Endothelial cell of umbilical vein (primary cell): ENCODE results near the gene TRERF1. TPM values are rescaled to one million over a fixed set of nuclear protein-coding genes. Genes with fewer than 3 reads are reported as not detected.

ENCODE experiments used
- BruUV-seq: library from RNA; stranded (reverse); fragments of 400-500 nt; replicated peaks from 2 replicates; lab custom pipeline; 2021; lab: Mats Ljungman, UMichigan
- CTCF ChIA-PET: fragments of 300-600, 350-600 bp; sonication (Branson Sonifier 250); formaldehyde crosslinking; loops from one replicate; lab custom pipeline; 2021; ENCODE audit warnings: antibody characterized with exemption, inconsistent platforms; lab: Charles Lee
- POLR2A ChIA-PET: fragments of 300-600, 350-600 bp; sonication (Branson Sonifier 250); formaldehyde crosslinking; loops from one replicate; lab custom pipeline; 2021; ENCODE audit warnings: antibody characterized with exemption, inconsistent platforms; lab: Charles Lee
- DNase-seq: peaks from one replicate; pipeline ENCODE4 v3.0.0-alpha.2; 2011; ENCODE audit warnings: low read depth, low spot score
- FAIRE-seq: peaks from 2 replicates; lab custom pipeline; 2011; peaks lifted over from hg19 to GRCh38; lab: Jason Lieb, UNC
- H2AFZ ChIP-seq: 2 replicates; pipeline ENCODE4 v1.6.0; 2012; ENCODE audit warnings: low read depth, low read length, control low read depth, inconsistent platforms
- H3K27ac ChIP-seq: 2 replicates; pipeline ENCODE4 v1.5.1; 2011; ENCODE audit warnings: low read depth, mild to moderate bottlenecking, control low read depth, low read length, moderate library complexity; ENCODE audit not compliant: insufficient read depth
- H3K27me3 ChIP-seq, 2 experiments: 2 replicates each; pipeline versions ENCODE4 v1.6.0 to v1.6.1; 2011; ENCODE audit warnings: low read length in 2 of 2, mixed read lengths in 1 of 2; ENCODE audit not compliant: control insufficient read depth in 2 of 2, insufficient read depth in 2 of 2
- H3K36me3 ChIP-seq, 2 experiments: 2 replicates in 1 of 2; 3 replicates in 1 of 2; pipeline ENCODE4 v1.5.1; 2011; ENCODE audit warnings: low read length in 2 of 2, mild to moderate bottlenecking in 1 of 2, moderate library complexity in 1 of 2; ENCODE audit not compliant: control insufficient read depth in 2 of 2, insufficient read depth in 2 of 2; ENCODE audit errors: extremely low read depth in 1 of 2
- H3K4me1 ChIP-seq: 3 replicates; pipeline ENCODE4 v1.5.1; 2011; ENCODE audit warnings: mild to moderate bottlenecking, low read length; ENCODE audit not compliant: control insufficient read depth, insufficient read depth; ENCODE audit errors: extremely low read depth
- H3K4me2 ChIP-seq: 2 replicates; pipeline ENCODE4 v1.6.1; 2011; ENCODE audit warnings: low read length, control low read depth, mixed read lengths; ENCODE audit not compliant: insufficient read depth
- H3K4me3 ChIP-seq, 3 experiments: fragments of 200-600 bp in 1 of 3; sonication (generic), shearing (Covaris generic) in 1 of 3; replicated peaks in 1 of 3; 2 replicates each; pipeline ENCODE4 v1.5.1; 2011 to 2016; ENCODE audit warnings: control low read depth in 3 of 3, low read length in 3 of 3, mild to moderate bottlenecking in 2 of 3, inconsistent platforms in 1 of 3, low read depth in 1 of 3, moderate library complexity in 1 of 3; ENCODE audit not compliant: insufficient read depth in 1 of 3
- H3K79me2 ChIP-seq: 2 replicates; pipeline ENCODE4 v1.6.0; 2012; ENCODE audit warnings: low read length, inconsistent platforms; ENCODE audit not compliant: control insufficient read depth, insufficient read depth
- H3K9ac ChIP-seq: replicated peaks from 2 replicates; pipeline ENCODE3; 2011; ENCODE audit warnings: low read length, control low read depth; ENCODE audit not compliant: insufficient read depth; ENCODE audit errors: extremely low read depth
- H3K9me1 ChIP-seq: replicated peaks from 3 replicates; pipeline ENCODE4 v1.6.0; 2011; ENCODE audit warnings: mild to moderate bottlenecking, low read length; ENCODE audit not compliant: control insufficient read depth, insufficient read depth; ENCODE audit errors: extremely low read depth
- H3K9me3 ChIP-seq: replicated peaks from 2 replicates; pipeline ENCODE4 v1.5.1; 2012; ENCODE audit warnings: low read length, inconsistent platforms; ENCODE audit not compliant: control insufficient read depth, insufficient read depth
- H4K20me1 ChIP-seq: replicated peaks from 2 replicates; pipeline ENCODE3; 2011; ENCODE audit warnings: mild to moderate bottlenecking, low read length; ENCODE audit not compliant: control insufficient read depth, insufficient read depth; ENCODE audit errors: extremely low read depth
- CTCF ChIP-seq, 2 donors: IDR thresholded peaks; 1 replicate in 1 of 2; 2 replicates in 1 of 2; pipeline ENCODE4 v1.5.1; 2011; ENCODE audit warnings: low read length in 2 of 2, mild to moderate bottlenecking in 2 of 2, moderate library complexity in 2 of 2, control low read depth in 1 of 2, inconsistent platforms in 1 of 2, low read depth in 1 of 2; ENCODE audit not compliant: insufficient read depth in 1 of 2; ENCODE audit errors: extremely low read depth in 1 of 2
- EZH2 ChIP-seq: IDR thresholded peaks from 2 replicates; pipeline ENCODE4 v1.6.1; 2012; ENCODE audit warnings: borderline replicate concordance, low read depth, mild to moderate bottlenecking, moderate library complexity, low read length, inconsistent platforms; ENCODE audit not compliant: severe bottlenecking
- FOS ChIP-seq: IDR thresholded peaks from 2 replicates; pipeline ENCODE4 v1.6.1; 2011; ENCODE audit warnings: mild to moderate bottlenecking, low read length, moderate library complexity, borderline replicate concordance; ENCODE audit not compliant: insufficient read depth
- GATA2 ChIP-seq: IDR thresholded peaks from 2 replicates; pipeline ENCODE4 v1.7.0; 2011; ENCODE audit warnings: low read depth, mild to moderate bottlenecking, moderate library complexity, mixed read lengths, low read length; ENCODE audit not compliant: insufficient read length, insufficient read depth
- JUN ChIP-seq: IDR thresholded peaks from 2 replicates; pipeline ENCODE4 v1.6.1; 2011; ENCODE audit warnings: borderline replicate concordance, low read depth; ENCODE audit not compliant: insufficient read length, insufficient read depth
- MAX ChIP-seq: IDR thresholded peaks from 2 replicates; pipeline ENCODE4 v1.6.1; 2011; ENCODE audit not compliant: insufficient read depth, insufficient read length
- MYC ChIP-seq: IDR thresholded peaks from one replicate; pipeline ENCODE4 v1.6.1; 2011; ENCODE audit warnings: mild to moderate bottlenecking, low read depth, low read length
- POLR2A ChIP-seq: IDR thresholded peaks from 2 replicates; pipeline ENCODE4 v1.6.1; 2012; ENCODE audit warnings: low read depth, mild to moderate bottlenecking, control low read depth, low read length
- POLR2AphosphoS5 ChIP-seq: IDR thresholded peaks from 2 replicates; pipeline ENCODE4 v1.6.1; 2012; ENCODE audit warnings: low read depth, mild to moderate bottlenecking, control low read depth, low read length, moderate library complexity; ENCODE audit not compliant: insufficient read depth
- dilution Hi-C: fragments of 300-500 bp; cut with MboI; formaldehyde crosslinking; loops from one replicate; pipeline ENCODE4 v1.15.0; 2019; ENCODE audit warnings: low sequenced_read_pairs; ENCODE audit not compliant: extremely low pct_ligation_motif_present
- intact Hi-C: fragments of 100-400 bp; cut with micrococcal nuclease; formaldehyde crosslinking; loops from one replicate; pipeline ENCODE4 v1.10.0; 2022
- polyA plus RNA-seq, 4 experiments: library from polyadenylated mRNA; depleted of rRNA in 3 of 4; stranded (reverse) in 3 of 4; unstranded in 1 of 4; fragments of >200 nt; gene quantifications; 2 replicates each; pipeline versions ENCODE4 v1.2.1 to v1.2.3, GENCODE V29; 2011 to 2012; ENCODE audit warnings: missing spikeins in 1 of 4
- total RNA-seq: library from RNA; stranded (reverse); gene quantifications from 2 replicates; pipeline ENCODE4 v1.2.3, GENCODE V29; 2021

The TRERF1 gene
- total and polyA plus RNA-seq, 2 donors (not counting 3 experiments of a cell fraction or from before 2014, with no cell fraction given): 0.73 to 5.5 TPM

GRCh38 chr6:42227173-42227850 is 224.4 kb downstream of the TRERF1 start:
- H3K4me2 ChIP-seq: no peak overlapping the region
- no peak overlapping the region for H2AFZ ChIP-seq
- H3K27ac ChIP-seq: no peak overlapping the region
- CTCF ChIA-PET: interaction anchor here (0.8 to 2.0 kb wide), 4 partner anchors 17 to 320 kb away, joined by 3 to 7 read pairs (median 4); no protein-coding TSS in a partner anchor
- POLR2A ChIA-PET: no interaction called here
- H3K79me2 ChIP-seq: no peaks in the 10 kb centered on the region
- no peak for TF ChIP-seq MAX
- no peak for TF ChIP-seq POLR2AphosphoS5
- TF ChIP-seq POLR2A: no peak
- TF ChIP-seq MYC: no peak
- TF ChIP-seq CTCF (IDR thresholded peaks at IDR 0.05; ENCODE audit: extremely low read depth in 1 of 2, insufficient read depth in 1 of 2, low read depth in 1 of 2, low read length in 2 of 2): no peak
- TF ChIP-seq JUN: no peak
- TF ChIP-seq EZH2: no peak
- no peak for TF ChIP-seq GATA2
- no peak for TF ChIP-seq FOS
- no TSS peak for BruUV-seq
- H3K36me3 ChIP-seq: no peaks in the 10 kb centered on the region
- H3K4me3 ChIP-seq: no peak overlapping the region
- no peaks in the 10 kb centered on the region for H3K9me1 ChIP-seq
- peaks cover 4% of the 10 kb centered on the region for H3K4me1 ChIP-seq
- no peak for DNase-seq
- no peak overlapping the region for H3K9ac ChIP-seq
- FAIRE-seq: no peak
- intact Hi-C loops: no loop called here
- no peaks in the 10 kb centered on the region for H3K9me3 ChIP-seq
- H3K27me3 ChIP-seq: no peaks in the 10 kb centered on the region
- dilution Hi-C loops: no loop called here
- no peaks in the 10 kb centered on the region for H4K20me1 ChIP-seq
